ENCODE results near the gene RPL32.
"Not testable (repeated sequence)": the region's sequence is repeated elsewhere in the genome, so short reads cannot be mapped to it uniquely, and the experiment has no call there.

Gene RPL32

DNA sequence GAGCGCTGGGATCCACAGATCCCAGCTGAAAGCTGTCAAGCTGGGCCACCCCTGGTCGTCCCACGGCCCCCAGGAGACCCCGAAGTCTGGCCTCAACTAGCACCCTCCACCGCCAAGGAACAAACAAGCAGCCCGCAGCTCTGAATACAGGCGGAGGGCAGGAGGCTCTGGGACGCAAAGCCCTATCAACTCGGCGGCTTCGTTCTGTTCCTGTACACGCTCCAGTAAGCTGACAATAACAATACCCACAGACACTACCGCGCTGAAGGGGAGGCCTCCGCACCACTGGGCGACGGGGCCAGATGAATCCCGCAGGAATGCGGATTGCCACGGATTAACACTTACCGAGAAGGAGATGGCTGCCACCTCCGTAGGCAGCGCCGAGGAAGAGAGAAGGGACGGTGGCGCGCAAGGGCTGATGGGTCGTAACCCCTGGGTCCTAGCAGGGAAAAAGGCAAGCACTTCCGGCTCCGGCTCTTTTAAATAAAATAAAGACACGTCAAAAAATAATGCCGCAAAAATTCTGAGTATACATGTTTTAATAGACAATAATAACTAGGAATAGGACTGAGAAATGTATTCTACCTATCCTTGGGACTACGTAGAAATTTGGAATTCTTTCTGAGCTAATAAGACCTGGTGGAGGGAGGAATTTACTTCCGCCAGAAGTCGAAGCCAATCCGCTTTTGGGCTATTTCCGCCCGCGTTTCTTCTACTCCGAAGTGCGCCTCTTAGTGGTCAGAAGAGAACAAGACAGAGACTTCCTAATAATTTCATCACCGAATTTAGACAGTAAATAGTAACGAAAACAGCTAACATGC, at the start of gene RPL32:
RPL32 (minus strand) TSS at position 417 of the 821 bp plus-strand sequence. CDS start 1,328 bp downstream, outside the sequence.
- peak within 1 kb of the TSS; percentile 98 for H3K4me3 ChIP-seq (ENCODE audit: low read depth, low read length)
- DNase-seq (ENCODE audit: low read depth), result peak; percentile 83

DNA sequence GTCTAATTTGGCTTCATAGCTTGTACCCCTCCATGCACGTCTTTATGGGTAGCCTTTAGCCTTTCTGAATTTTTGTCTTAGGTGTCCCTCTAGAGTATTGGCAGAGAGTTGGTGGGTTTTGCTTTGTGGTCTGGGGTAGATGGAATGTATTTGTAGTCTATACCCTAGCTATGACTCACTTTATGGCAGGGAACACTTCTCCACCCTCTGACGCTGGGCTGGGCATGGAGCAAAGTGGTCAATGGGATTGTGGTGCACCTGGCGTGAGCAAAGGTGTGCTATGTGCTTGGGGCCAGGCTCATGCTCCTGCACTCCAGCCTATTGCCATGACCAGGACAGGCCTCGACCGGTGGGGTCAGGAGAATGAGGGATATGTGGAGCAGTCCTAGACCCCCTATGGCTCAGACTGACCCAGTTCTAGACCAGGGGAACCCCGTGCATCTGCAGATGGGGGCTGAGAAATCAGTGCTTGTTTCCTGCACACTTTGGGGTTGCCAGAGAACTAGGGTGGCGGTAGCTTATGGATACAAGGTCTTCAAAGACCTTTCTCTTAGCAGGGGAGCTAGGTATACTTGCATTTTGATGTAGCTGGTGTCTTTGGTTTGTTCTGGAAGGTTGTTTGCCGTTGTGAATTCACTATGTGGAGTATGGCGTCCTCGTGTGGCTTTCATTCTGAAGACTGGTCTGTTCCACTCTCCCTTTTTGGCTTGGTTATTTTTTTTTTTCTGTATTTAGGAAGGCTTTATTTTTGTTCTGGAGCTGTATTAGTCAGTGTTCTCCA, 49.4 kb upstream of the RPL32 start:
- no peak for DNase-seq (ENCODE audit: low read depth)

DNA sequence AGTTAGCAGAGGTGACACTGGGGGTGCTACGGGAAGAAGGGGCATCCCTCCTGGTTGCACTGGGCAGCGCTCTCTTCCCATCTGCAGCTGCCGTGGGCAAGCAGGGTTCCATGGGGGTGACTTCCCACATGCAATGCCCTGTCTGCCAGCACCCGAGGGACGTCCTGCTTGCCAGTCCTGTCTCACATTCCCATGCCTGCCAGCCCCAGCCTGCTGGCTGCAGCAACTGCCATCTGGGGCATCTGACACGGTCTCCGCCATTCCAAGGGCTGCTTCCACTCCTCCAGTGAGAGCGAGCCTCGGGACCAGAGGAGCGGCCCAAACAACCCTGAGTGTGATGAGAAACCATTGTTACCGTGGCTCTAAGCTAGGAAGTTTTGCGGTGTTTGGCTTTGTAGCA, 45.4 kb upstream of the RPL32 start:
- no peak overlapping the region for H3K4me3 ChIP-seq (ENCODE audit: low read depth, low read length)
- DNase-seq (ENCODE audit: low read depth), result no peak

More for the DNA sequence above, 49.4 kb upstream of the RPL32 start:
- H3K4me3 ChIP-seq (ENCODE audit: low read depth, low read length), result no peak overlapping the region

DNA sequence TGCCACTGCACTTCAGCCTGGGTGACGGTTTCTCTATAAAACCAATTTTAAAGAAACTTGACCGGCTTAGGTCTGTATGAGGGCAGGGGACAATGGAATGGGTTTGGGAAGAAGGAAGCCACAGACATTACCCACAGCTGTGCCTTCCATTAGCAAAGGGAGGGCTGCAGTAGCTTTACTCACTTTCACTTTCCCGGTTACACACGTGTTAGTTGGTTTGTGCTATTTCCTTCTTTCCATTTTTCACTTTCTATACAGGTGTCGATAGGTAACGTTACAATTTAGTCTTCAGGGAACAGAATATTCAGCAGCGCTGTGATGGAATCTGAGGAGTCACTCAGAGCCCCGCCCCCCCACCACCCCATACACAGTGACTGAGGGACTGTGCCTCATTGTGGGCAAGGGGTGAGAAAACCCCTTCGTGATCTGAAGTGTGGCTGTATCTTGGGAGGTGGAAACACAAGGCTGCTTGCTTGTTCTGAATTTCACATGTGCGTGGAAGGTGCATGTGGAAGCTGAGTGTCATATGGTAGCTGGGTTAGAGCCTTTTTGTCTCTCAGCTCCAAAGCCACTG, 44.8 kb upstream of the RPL32 start:
- DNase-seq (ENCODE audit: low read depth), result no peak

DNA sequence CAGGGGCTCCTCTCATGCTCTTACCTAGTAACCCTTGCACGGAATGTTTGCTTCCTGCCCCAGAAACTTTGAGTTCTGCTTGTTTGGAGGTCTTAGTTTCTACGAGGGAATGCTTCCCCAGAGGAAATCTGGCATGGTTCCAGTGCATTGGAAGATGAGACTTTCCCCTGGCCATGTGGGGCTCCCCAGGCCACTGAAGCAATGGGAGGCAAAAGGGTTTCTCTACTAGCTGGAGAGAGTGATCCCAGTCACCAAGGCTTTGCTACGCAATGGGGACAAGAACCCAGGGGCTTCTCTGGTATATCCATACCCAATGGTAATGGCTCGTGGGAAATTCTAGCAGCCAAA, 44.2 kb upstream of the RPL32 start:
- no peak overlapping the region for H3K4me3 ChIP-seq (ENCODE audit: low read depth, low read length)
- no peak for DNase-seq (ENCODE audit: low read depth)

More for the DNA sequence above, 44.8 kb upstream of the RPL32 start:
- H3K4me3 ChIP-seq (ENCODE audit: low read depth, low read length), result no peak overlapping the region

DNA sequence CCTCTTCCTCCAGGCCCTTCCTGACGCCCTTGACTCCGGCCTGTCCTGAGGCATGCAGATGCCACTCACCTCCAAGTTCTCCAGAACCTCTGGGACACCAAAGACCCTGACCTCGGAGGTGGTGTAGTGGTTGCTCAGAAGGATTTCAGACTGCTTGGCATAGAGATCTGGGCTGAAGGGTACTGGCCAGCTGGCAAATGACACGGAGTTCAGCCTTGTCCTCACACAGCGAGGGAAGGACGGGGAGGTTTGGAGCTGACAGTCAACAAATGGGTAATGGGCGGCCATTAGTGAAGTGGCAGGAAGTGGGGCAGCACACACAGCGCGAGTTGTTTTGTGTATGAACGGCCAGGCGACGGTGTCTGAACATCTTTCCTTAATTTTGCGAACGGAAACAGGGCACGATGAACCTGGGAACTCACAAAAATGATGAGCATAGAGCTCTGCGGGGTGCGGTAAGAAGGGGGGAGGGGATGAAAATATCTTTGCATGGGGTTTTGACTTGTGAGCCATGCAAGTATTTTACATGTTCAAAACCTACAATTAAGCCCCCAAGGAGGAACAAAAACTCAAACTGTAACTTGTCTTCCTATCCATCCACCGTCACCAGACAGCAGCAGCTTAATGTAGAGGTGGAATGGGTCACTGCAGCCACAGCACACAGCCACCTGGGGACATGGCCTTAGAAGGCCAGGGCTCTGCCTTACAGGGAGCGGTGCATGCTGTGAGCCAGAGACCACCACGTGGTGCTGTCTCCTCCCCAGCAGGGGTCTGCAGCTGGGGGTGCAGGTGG, 43.6 kb upstream of the RPL32 start:
- no peak for DNase-seq (ENCODE audit: low read depth)
- no peak overlapping the region for H3K4me3 ChIP-seq (ENCODE audit: low read depth, low read length)

DNA sequence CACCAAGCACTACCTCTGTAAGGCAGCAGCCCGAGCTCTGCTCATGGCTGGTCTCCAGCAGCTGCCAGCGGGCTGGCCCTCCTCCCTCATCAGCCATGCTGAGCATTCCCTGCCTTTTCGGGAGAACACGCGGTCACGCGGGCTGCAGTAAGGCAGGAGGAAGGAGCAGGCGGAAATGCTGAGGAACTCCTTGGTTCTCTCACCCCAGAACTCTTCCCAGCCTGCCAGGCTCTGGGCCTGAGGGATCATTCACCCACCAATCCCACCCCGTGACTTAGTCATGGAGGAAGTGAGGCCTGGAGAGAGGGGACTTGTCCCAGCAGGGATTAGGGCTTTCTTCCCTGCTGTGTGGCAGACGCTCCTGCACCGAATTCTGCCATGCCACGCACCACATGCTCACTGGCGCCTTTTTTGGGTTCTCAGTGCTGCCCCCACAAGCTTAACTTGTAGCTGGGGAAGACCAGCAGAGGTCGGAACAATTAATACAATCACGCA, 42.9 kb upstream of the RPL32 start:
- H3K4me3 ChIP-seq (ENCODE audit: low read depth, low read length), result no peak overlapping the region
- no peak for DNase-seq (ENCODE audit: low read depth)

DNA sequence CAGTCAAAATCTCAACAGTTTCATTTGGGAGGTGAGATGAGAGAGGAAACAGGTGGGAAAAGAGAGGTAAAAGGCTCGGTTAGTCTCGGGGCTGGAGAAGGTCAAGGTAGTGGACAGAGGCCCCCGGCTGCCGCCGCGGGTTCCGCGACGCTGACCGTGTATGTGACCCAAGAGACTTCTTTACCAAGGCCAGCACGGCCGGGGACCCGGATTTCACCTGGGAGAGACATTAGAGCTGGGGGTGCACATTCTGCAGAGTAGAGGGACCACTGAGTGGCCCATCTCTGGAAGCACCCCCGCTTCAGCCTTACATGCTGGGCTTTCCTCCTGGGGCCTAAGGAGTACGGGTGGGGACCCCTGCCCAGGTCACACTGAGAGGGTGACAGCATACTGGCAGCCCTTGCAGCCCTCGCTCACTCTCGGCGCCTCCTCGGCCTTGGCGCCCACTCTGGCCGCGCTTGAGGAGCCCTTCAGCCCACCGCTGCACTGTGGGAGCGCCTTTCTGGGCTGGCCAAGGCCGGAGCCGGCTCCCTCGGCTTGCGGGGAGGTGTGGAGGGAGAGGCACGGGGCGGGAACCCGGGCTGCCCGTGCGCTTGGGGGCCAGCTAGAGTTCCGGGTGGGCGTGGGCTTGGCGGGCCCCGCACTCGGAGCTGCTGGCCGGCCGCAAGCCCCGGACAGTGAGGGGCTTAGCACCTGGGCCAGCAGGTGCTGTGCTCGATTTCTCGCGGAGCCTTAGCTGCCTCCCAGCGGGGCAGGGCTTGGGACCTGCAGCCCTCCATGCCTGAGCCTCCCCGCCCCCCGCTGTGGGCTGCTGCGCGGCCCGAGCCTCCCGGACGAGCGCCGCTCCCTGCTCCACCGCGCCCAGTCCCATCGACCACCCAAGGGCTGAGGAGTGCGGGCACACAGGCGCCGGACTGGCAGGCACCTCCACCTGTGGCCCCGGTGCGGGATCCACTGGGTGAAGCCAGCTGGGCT, 41.3 kb upstream of the RPL32 start:
- no peak overlapping the region for H3K4me3 ChIP-seq (ENCODE audit: low read depth, low read length)
- no peak for DNase-seq (ENCODE audit: low read depth)

DNA sequence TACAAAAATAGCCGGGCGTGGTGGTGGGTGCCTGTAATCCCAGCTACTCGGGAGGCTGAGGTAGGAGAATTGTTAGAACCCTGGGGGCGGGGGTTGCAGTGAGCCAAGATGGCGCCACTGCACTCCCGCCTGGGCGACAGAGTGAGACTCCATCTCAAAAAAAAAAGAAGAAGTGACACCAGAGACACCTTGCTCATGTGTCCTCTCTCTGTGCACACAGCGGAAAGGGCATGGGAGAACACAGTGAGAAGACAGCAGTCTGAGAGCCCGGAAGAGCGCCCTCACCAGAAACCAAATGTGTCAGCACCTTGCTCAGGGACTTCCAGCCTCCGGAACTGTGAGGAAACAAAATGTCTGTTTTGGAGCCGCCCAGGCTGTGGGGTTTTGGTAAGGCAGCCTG, 40.5 kb upstream of the RPL32 start:
- H3K4me3 ChIP-seq (ENCODE audit: low read depth, low read length); DNase-seq (ENCODE audit: low read depth): not testable (repeated sequence)

DNA sequence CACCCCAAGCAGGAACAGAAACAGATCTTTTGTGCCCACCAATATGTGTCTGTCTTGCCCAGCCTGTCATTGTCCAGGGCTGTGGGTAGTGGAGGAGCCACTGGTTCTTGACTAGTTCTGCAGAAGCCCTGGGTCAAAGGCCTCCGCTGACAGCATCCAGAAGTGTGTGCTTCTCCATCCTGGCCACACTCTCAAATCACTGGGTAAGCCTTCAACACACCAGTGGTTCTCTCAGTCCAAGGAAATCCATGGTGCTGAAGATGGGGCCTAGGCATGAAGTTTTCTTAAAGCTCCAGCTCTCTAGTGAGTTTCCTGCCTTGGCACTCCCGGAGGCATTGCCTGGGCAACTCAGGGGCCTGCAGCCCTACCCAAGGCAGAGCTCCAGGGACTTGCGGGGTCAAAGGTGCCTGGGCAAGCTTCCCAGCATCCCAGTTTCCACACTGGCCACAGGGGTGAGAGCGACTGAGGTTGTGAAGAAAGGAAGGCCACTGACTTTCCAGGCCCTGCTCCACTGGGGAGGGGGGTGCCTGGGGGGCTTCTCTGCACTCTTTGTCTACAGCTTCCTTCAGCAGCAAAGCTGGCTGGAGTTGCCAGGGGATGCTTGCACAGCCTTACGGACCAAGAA, 37.9 kb upstream of the RPL32 start:
- DNase-seq (ENCODE audit: low read depth), result no peak
- no peak overlapping the region for H3K4me3 ChIP-seq (ENCODE audit: low read depth, low read length)

DNA sequence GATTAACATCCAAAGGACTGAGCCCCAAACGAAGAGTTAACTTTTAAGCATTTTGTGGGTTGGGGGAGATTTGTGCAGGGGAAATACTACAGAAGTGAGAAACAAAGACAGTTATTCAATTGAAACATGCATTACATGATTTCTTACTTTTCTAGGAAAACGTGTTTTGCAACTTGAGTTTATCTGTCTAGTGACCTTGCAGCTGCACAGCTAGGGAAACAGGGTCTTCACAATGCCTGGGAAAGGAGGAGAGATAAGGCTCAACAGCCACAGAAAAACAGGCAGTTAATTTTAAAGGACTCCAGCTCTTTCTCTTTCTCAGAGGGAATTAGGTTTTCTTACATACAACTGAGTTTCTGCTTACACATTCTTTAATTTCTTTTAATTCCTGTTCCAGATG, 37.4 kb upstream of the RPL32 start:
- not testable (repeated sequence) for H3K4me3 ChIP-seq (ENCODE audit: low read depth, low read length); DNase-seq (ENCODE audit: low read depth)

DNA sequence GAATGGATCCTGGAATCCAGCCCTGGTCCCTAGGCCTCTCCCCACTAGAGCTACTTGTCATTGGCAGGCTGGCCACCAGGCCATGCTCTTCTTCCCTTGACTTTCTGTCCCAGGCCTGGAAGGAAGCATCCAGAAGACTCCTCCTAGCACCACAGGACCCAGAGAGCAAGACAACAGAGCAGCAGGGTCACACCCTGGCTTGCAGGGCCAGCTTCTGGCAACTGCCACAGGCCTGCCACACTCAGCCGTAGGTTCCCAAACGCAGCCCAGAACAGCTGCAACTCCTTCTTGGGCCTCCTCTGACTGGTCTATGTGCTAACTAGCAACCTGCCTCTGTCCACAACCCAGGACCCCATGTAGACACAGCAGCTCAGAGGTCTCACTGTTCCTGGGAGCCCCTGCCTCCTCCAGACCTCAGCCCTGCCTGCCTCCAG, 36.8 kb upstream of the RPL32 start:
- no peak overlapping the region for H3K4me3 ChIP-seq (ENCODE audit: low read depth, low read length)
- no peak for DNase-seq (ENCODE audit: low read depth)

DNA sequence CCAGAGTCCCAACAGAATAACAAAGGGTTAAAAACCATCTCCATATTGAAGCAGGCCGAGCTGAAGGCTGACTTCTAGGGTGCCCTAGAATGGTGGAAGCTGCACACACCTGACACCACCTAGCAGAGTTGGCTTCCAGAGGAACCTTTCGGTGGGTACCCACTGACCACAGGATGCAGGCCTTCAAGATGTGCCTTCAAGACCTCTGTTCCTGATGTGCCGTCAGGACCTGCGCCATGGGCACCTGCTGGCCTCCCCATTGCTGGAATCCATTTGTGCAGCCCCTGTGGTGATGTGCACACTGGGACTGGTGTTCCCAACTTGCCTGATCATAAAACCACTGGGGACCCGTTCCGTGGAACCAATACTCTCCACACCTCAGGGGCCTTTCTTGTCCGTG, 35.7 kb upstream of the RPL32 start:
- DNase-seq (ENCODE audit: low read depth), result no peak
- no peak overlapping the region for H3K4me3 ChIP-seq (ENCODE audit: low read depth, low read length)

DNA sequence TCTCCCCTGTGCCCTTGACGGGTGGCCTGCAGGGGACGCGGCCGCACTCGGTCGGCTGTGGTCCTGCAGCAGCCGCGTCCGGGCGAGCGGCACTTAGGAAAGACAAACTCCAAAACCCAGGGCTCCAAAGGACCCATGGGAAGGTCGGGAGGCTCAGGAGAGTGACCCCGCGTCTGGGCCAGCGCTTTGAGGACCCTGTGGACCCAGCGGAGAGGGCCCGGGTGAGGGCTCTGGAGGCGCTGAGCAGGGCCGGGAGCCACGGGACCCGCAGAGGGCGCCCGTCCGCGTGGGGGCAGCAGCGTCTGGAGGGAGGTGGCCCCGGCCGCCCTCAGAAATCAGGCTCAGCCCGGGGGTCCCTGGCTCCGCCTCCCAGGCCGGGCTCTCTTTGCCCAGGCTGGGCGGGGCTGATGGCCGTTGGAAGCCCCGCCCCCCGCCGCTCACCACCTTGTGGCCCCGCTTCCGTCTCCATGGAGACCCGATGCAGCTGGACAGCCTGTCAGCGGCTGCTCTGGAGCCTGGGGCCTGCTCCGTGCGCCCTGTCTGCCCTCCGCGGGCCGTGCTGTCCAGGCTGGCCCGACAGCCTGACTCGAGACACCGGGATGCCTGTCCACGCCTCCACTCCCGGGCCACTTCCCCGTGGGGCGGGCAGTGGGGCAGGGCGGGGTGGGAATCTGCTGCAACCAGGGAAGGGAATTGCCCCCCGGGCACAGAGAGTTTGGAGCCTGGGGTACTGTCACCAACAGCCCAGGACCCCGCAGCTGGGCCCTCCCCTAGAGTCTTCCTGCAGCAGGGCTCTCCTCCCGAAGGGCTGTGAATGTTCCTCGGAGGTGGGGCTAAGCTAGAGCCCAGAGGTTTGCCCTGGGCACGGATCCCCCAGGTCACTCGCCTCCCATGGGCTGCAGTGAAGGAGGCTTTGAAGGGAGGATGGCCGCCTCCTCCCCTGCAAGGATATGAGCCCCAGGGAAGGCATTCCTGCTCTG, 34.8 kb upstream of the RPL32 start:
- peak overlapping the region; percentile 26 for H3K4me3 ChIP-seq (ENCODE audit: low read depth, low read length)
- no peak for DNase-seq (ENCODE audit: low read depth)

DNA sequence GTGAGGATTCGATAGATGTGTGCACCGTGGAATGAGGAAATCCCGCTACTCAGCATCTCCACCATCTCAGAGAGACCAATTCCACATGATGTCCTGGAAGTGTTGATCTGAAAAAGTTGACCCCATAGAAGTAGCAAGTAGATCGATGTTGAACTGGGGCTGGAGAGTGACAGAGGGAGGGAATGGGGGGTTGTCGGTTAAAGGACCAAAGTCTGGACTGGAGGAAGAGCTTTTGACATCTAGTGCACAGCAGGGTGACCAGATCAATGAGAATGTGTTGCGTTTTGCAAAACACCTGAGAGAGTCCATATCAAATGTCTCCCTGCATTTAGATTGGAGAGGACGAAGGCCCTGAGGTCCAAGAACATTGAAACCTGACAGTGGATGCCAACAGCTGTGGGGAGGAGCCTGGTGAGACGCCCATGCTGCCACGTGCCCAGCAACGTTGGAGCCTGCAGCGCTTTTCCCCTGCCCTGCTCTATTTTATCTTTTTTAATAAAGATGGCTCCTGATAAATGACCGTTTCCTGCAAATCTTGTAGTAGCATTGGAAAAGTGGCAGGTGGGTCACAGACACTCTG, 30.1 kb upstream of the RPL32 start:
- DNase-seq (ENCODE audit: low read depth), result no peak
- no peak overlapping the region for H3K4me3 ChIP-seq (ENCODE audit: low read depth, low read length)

DNA sequence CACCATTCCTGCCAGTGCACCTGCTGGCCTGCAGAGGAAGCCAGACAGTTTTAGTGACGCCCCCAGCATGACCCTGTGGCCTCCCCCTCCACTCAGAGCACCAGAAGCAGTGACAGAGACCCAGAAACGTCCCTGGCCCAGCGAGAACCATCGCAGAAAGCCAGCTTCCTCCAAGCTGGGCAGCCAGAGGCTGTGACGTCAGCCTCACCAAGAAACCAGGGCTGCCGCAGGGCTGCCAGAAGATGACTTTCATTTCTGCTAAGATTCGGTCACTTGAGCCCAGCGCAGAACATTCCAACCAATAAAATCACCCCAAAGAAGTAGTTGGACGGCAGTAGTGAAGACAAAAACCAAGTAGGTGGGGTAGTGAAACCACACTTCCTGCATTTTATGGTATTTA, 29.6 kb upstream of the RPL32 start:
- DNase-seq (ENCODE audit: low read depth), result no peak
- no peak overlapping the region for H3K4me3 ChIP-seq (ENCODE audit: low read depth, low read length)

Measured in skeletal muscle cell (primary cell).